Gastrocnemius medialis (tissue), 4 donors: ENCODE data around the gene GABBR2. TPM values are rescaled to one million over a fixed set of nuclear protein-coding genes. Genes with fewer than 3 reads are reported as not detected.

Experiments
- ATAC-seq, 2 donors: fragments of 150-250 bp; one replicate each; pipeline ENCODE4 v1.9.1; 2016
- DNase-seq, 2 donors: peaks; one replicate each; pipeline ENCODE4 v3.0.0-alpha.2; 2019
- H3K27ac ChIP-seq, 4 donors: fragments of 200-600 bp; sonication (generic); 1 replicate in 1 of 4; 2 replicates in 3 of 4; pipeline ENCODE4 v1.5.1; 2016 to 2018; ENCODE audit warnings: mild to moderate bottlenecking in 2 of 4, moderate library complexity in 1 of 4
- H3K27me3 ChIP-seq, 3 donors: fragments of 200-600 bp; sonication (generic) in 2 of 3; 1 replicate in 1 of 3; 2 replicates in 2 of 3; pipeline versions ENCODE4 v1.5.1 to v1.6.0; 2016 to 2019; ENCODE audit warnings: mild to moderate bottlenecking in 1 of 3, moderate library complexity in 1 of 3
- H3K36me3 ChIP-seq, 2 donors: fragments of 200-600 bp; sonication (generic) in 1 of 2; one replicate each; pipeline ENCODE4 v1.5.1; 2017 to 2018
- H3K4me1 ChIP-seq, 2 donors: fragments of 200-600 bp; sonication (generic) in 1 of 2; one replicate each; pipeline ENCODE4 v1.5.1; 2016 to 2017; ENCODE audit warnings: mild to moderate bottlenecking in 2 of 2
- H3K4me3 ChIP-seq, 4 donors: fragments of 200-600 bp; sonication (generic) in 3 of 4; 1 replicate in 1 of 4; 2 replicates in 3 of 4; pipeline ENCODE4 v1.5.1; 2016 to 2019; ENCODE audit warnings: mild to moderate bottlenecking in 2 of 4
- H3K9me3 ChIP-seq, 3 donors: fragments of 200-600 bp; sonication (generic) in 2 of 3; 1 replicate in 1 of 3; 2 replicates in 2 of 3; pipeline ENCODE4 v1.5.1; 2016 to 2019
- POLR2A ChIP-seq, 2 donors: fragments of 450-650 bp; IDR thresholded peaks; one replicate each; pipeline ENCODE4 v1.6.1; 2017; ENCODE audit warnings: antibody characterized with exemption in 2 of 2, mild to moderate bottlenecking in 2 of 2, moderate library complexity in 2 of 2
- in situ Hi-C, 4 donors: fragments of 200-750 bp; cut with MboI; loops; one replicate each; pipeline versions ENCODE4 v1.15.0 to v1.8.0; 2017; ENCODE audit warnings: low sequenced_read_pairs in 4 of 4
- intact Hi-C: fragments of 100-400 bp; cut with DNase I; formaldehyde crosslinking; loops from one replicate; pipeline ENCODE4 v1.15.1; 2023; ENCODE audit warnings: low total_unique reads
- total RNA-seq, 4 donors: library from RNA; depleted of rRNA; stranded (reverse); fragments of >200 nt; gene quantifications; one replicate each; pipeline versions ENCODE4 v1.1.0 to v1.2.3, GENCODE V29; 2016
- TF ChIP-seq, protein P1 (sequence below), 5 experiments: fragments of 450-650 bp in 3 of 5; fragments of 200-600 bp in 2 of 5; sonication (generic) in 2 of 5; IDR thresholded peaks in 4 of 5; conservative IDR thresholded peaks in 1 of 5; 1 replicate in 4 of 5; 2 replicates in 1 of 5; pipeline ENCODE4 v1.5.1; 2016 to 2019; ENCODE audit warnings: antibody characterized with exemption in 5 of 5, mild to moderate bottlenecking in 3 of 5, moderate library complexity in 3 of 5

The GABBR2 gene
- total RNA-seq, 4 donors from 2014 or later = 0.46 to 0.80 TPM; not detected in 2

- TF ChIP-seq POLR2A (IDR thresholded peaks at IDR 0.05) = no peak
- TF ChIP-seq, protein P1, sequence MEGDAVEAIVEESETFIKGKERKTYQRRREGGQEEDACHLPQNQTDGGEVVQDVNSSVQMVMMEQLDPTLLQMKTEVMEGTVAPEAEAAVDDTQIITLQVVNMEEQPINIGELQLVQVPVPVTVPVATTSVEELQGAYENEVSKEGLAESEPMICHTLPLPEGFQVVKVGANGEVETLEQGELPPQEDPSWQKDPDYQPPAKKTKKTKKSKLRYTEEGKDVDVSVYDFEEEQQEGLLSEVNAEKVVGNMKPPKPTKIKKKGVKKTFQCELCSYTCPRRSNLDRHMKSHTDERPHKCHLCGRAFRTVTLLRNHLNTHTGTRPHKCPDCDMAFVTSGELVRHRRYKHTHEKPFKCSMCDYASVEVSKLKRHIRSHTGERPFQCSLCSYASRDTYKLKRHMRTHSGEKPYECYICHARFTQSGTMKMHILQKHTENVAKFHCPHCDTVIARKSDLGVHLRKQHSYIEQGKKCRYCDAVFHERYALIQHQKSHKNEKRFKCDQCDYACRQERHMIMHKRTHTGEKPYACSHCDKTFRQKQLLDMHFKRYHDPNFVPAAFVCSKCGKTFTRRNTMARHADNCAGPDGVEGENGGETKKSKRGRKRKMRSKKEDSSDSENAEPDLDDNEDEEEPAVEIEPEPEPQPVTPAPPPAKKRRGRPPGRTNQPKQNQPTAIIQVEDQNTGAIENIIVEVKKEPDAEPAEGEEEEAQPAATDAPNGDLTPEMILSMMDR (IDR thresholded peaks at IDR 0.05 in 4 of 5, conservative IDR thresholded peaks at IDR 0.05 in 1 of 5) = no peak
- H3K4me1 ChIP-seq = no peaks in the 10 kb centered on the region
- ATAC-seq (no peak), DNase-seq (no peak)
- H3K27ac ChIP-seq = no peak overlapping the region
- in situ Hi-C loops (no loop called here), intact Hi-C loops (no loop called here)
- H3K4me3 ChIP-seq = no peak overlapping the region
- peaks cover 0 to 12% (median 0%) of the 10 kb centered on the region in 3 donors for H3K9me3 ChIP-seq
- H3K27me3 ChIP-seq = no peaks in the 10 kb centered on the region
- H3K36me3 ChIP-seq = no peaks in the 10 kb centered on the region
Measured at GRCh38 chr9:98369471-98369870, 339.3 kb downstream of the GABBR2 start.

DNA sequence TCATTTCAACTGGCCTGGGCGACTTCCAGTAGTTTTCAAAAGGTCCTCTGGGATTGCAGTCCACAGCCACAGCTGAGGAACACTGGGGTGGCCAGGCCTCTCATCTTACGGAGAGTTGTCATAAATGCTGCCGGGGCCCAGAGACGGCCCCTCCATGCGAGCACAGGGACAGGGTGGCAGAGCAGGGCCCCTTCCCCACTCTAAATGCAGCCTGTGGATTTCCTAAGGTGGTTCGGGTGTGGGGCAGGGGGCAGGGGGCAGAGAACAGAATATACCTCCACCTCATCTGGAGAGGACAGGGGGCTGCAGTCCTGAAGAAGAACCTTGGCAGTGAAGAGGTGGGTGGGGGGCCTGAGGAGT is 339.7 kb downstream of the GABBR2 start:
- H3K27ac ChIP-seq = no peak overlapping the region
- intact Hi-C loops (no loop called here), in situ Hi-C loops (no loop called here)
- H3K36me3 ChIP-seq = no peaks in the 10 kb centered on the region
- DNase-seq = no peak
- no peak overlapping the region for H3K4me3 ChIP-seq
- H3K27me3 ChIP-seq = no peaks in the 10 kb centered on the region
- no peaks in the 10 kb centered on the region for H3K4me1 ChIP-seq
- ATAC-seq = no peak
- peaks cover 0 to 12% (median 0%) of the 10 kb centered on the region in 3 donors for H3K9me3 ChIP-seq
- TF ChIP-seq, protein P1 (IDR thresholded peaks at IDR 0.05 in 4 of 5, conservative IDR thresholded peaks at IDR 0.05 in 1 of 5) = no peak
- no peak for TF ChIP-seq POLR2A (IDR thresholded peaks at IDR 0.05)

GRCh38 chr9:98368366-98369065 is 340.2 kb downstream of the GABBR2 start:
- no peaks in the 10 kb centered on the region for H3K4me1 ChIP-seq
- H3K27ac ChIP-seq = no peak overlapping the region
- in situ Hi-C loops (no loop called here), intact Hi-C loops (no loop called here)
- DNase-seq = no peak
- peaks cover 0 to 12% (median 0%) of the 10 kb centered on the region in 3 donors for H3K9me3 ChIP-seq
- H3K27me3 ChIP-seq = no peaks in the 10 kb centered on the region
- H3K4me3 ChIP-seq = no peak overlapping the region
- no peaks in the 10 kb centered on the region for H3K36me3 ChIP-seq
- TF ChIP-seq, protein P1 (IDR thresholded peaks at IDR 0.05 in 4 of 5, conservative IDR thresholded peaks at IDR 0.05 in 1 of 5) = no peak
- no peak for TF ChIP-seq POLR2A (IDR thresholded peaks at IDR 0.05)
- no peak for ATAC-seq

DNA sequence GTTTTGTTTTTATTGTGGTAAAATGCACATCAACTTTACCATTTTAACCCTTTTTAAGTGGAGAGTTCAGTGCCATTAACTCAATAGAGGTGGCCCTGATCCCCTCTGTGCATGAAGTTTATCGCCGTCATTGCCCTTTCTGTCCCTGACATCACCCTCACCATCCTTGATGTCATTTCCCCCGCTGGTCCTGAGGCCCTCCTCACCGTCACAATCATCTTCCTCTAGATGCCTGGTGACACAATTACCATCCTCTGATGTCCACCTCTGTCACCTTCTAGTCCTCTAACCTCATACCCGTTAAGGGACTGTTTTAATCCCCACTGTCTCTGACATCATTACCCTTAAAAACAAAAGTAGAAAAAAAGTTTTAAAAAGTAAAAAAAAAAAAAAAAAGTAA is 340.8 kb downstream of the GABBR2 start:
- no peak for ATAC-seq

More for the DNA sequence above, 340.8 kb downstream of the GABBR2 start:
- Histone ChIP-seq H3K4me3 (no peak overlapping the region), H3K9me3 (peaks cover 0 to 12% (median 0%) of the 10 kb centered on the region in 3 donors), H3K27ac (no peak overlapping the region), H3K36me3 (no peaks in the 10 kb centered on the region), H3K27me3 (no peaks in the 10 kb centered on the region), H3K4me1 (no peaks in the 10 kb centered on the region)
- intact Hi-C loops = no loop called here
- TF ChIP-seq, protein P1 (IDR thresholded peaks at IDR 0.05 in 4 of 5, conservative IDR thresholded peaks at IDR 0.05 in 1 of 5) = no peak
- no peak for TF ChIP-seq POLR2A (IDR thresholded peaks at IDR 0.05)
- in situ Hi-C loops = no loop called here
- DNase-seq = no peak
